CD14-positive monocyte (primary cell): ENCODE data around the gene CCL11. TPM values are rescaled to one million over a fixed set of nuclear protein-coding genes. Genes with fewer than 3 reads are reported as not detected.

Experiments used
- DNase-seq, 3 donors: peaks; one replicate each; pipeline ENCODE4 v3.0.0-alpha.2; 2011 to 2022
- H2AFZ ChIP-seq: 2 replicates; pipeline ENCODE4 v1.6.0; 2012; ENCODE audit warnings: mild to moderate bottlenecking, low read depth, low read length, inconsistent platforms; ENCODE audit not compliant: insufficient read depth, poor library complexity, severe bottlenecking
- H3K27ac ChIP-seq, 2 donors: 1 replicate in 1 of 2; 2 replicates in 1 of 2; pipeline ENCODE4 v1.5.1; 2012 to 2013; ENCODE audit warnings: low read length in 2 of 2, control low read depth in 1 of 2, inconsistent platforms in 1 of 2, low read depth in 1 of 2, mild to moderate bottlenecking in 1 of 2
- H3K27me3 ChIP-seq, 2 donors: one replicate each; pipeline versions ENCODE4 v1.6.0 to v1.6.1; 2011 to 2013; ENCODE audit warnings: low read length in 2 of 2; ENCODE audit not compliant: control insufficient read depth in 2 of 2, insufficient read depth in 2 of 2
- H3K36me3 ChIP-seq, 2 donors: replicated peaks in 1 of 2; 1 replicate in 1 of 2; 2 replicates in 1 of 2; pipeline versions ENCODE4 v1.5.1 to v1.6.1; 2012 to 2013; ENCODE audit warnings: low read length in 2 of 2, control low read depth in 1 of 2, inconsistent platforms in 1 of 2, mild to moderate bottlenecking in 1 of 2; ENCODE audit not compliant: insufficient read depth in 2 of 2, control insufficient read depth in 1 of 2
- H3K4me1 ChIP-seq, 2 donors: 1 replicate in 1 of 2; 2 replicates in 1 of 2; pipeline versions ENCODE4 v1.5.1 to v1.6.1; 2012 to 2013; ENCODE audit warnings: low read length in 2 of 2, control low read depth in 1 of 2, inconsistent platforms in 1 of 2, mild to moderate bottlenecking in 1 of 2, moderate library complexity in 1 of 2; ENCODE audit not compliant: insufficient read depth in 2 of 2, control insufficient read depth in 1 of 2
- H3K4me2 ChIP-seq: replicated peaks from 2 replicates; pipeline ENCODE3; 2012; ENCODE audit warnings: low read length, moderate library complexity, mild to moderate bottlenecking; ENCODE audit not compliant: poor library complexity, severe bottlenecking; ENCODE audit errors: extremely low read depth
- H3K4me3 ChIP-seq, 3 experiments: fragments of 200-600 bp in 1 of 3; sonication (generic) in 1 of 3; replicated peaks in 1 of 3; 1 replicate in 2 of 3; 2 replicates in 1 of 3; pipeline ENCODE4 v1.5.1; 2011 to 2013; ENCODE audit warnings: low read length in 3 of 3, mild to moderate bottlenecking in 3 of 3, control low read depth in 2 of 3, low read depth in 2 of 3, inconsistent platforms in 1 of 3, moderate library complexity in 1 of 3
- H3K79me2 ChIP-seq: 2 replicates; pipeline ENCODE4 v1.6.0; 2012; ENCODE audit warnings: mild to moderate bottlenecking, control low read depth, inconsistent platforms, low read length, moderate library complexity; ENCODE audit not compliant: insufficient read depth
- H3K9ac ChIP-seq: 2 replicates; pipeline ENCODE4 v1.6.0; 2017; ENCODE audit warnings: low read length, mild to moderate bottlenecking; ENCODE audit not compliant: insufficient read depth, poor library complexity, severe bottlenecking
- H3K9me3 ChIP-seq, 2 donors: replicated peaks in 1 of 2; 1 replicate in 1 of 2; 2 replicates in 1 of 2; pipeline versions ENCODE4 v1.5.1 to v1.6.1; 2012 to 2013; ENCODE audit warnings: low read length in 2 of 2, control low read depth in 1 of 2; ENCODE audit not compliant: control insufficient read depth in 1 of 2, insufficient read depth in 1 of 2
- H4K20me1 ChIP-seq: 2 replicates; pipeline ENCODE4 v1.6.0; 2012; ENCODE audit warnings: mild to moderate bottlenecking, low read length, control low read depth, moderate library complexity; ENCODE audit not compliant: insufficient read depth
- H3K27ac Mint-ChIP-seq, 7 donors: one replicate each; pipeline ENCODE4 v1.8.0; 2020; ENCODE audit warnings: mild to moderate bottlenecking in 7 of 7, mixed read lengths in 7 of 7, moderate library complexity in 6 of 7, inconsistent platforms in 2 of 7
- H3K27me3 Mint-ChIP-seq, 3 donors: one replicate each; pipeline ENCODE4 v1.8.0; 2021 to 2022; ENCODE audit warnings: low read depth in 3 of 3, mild to moderate bottlenecking in 3 of 3, mixed read lengths in 3 of 3, moderate library complexity in 3 of 3, inconsistent platforms in 1 of 3
- H3K36me3 Mint-ChIP-seq, 2 donors: one replicate each; pipeline ENCODE4 v1.8.0; 2020; ENCODE audit warnings: mixed read lengths in 2 of 2, inconsistent platforms in 1 of 2, mild to moderate bottlenecking in 1 of 2
- H3K4me1 Mint-ChIP-seq: one replicate; pipeline ENCODE4 v1.8.0; 2020; ENCODE audit warnings: mild to moderate bottlenecking, mixed read lengths
- H3K4me3 Mint-ChIP-seq, 2 donors: one replicate each; pipeline ENCODE4 v1.8.0; 2020; ENCODE audit warnings: mild to moderate bottlenecking in 2 of 2, mixed read lengths in 2 of 2, moderate library complexity in 1 of 2
- H3K9me3 Mint-ChIP-seq, 7 donors: one replicate each; pipeline ENCODE4 v1.8.0; 2020 to 2022; ENCODE audit warnings: mixed read lengths in 7 of 7, mild to moderate bottlenecking in 6 of 7, moderate library complexity in 6 of 7, inconsistent platforms in 2 of 7
- WGBS: methylation state at CpG from one replicate; pipeline ENCODE4 v1.1.5; 2013; ENCODE audit warnings: missing lambda C conversion rate; ENCODE audit not compliant: insufficient coverage; 5-methylcytosine and 5-hydroxymethylcytosine counted together
- intact Hi-C, 2 donors: fragments of 100-400 bp; cut with micrococcal nuclease; formaldehyde crosslinking; loops; one replicate each; pipeline versions ENCODE4 v1.15.0 to v1.15.1; 2023
- polyA plus RNA-seq, 3 donors: library from polyadenylated mRNA; depleted of rRNA in 1 of 3; unstranded in 2 of 3; stranded (reverse) in 1 of 3; fragments of 300-500 nt in 2 of 3; fragments of >200 nt in 1 of 3; fragmentation: Illumina TruSeq in 2 of 3; gene quantifications; 1 replicate in 2 of 3; 2 replicates in 1 of 3; pipeline ENCODE4 v1.2.3, GENCODE V29; 2012 to 2021
- TF ChIP-seq, protein P1 (sequence below): fragments of 200-600 bp; IDR thresholded peaks from one replicate; pipeline ENCODE4 v1.8.0; 2022; ENCODE audit warnings: antibody characterized with exemption, mild to moderate bottlenecking

The CCL11 gene
- polyA plus RNA-seq, 3 donors = not detected

DNA sequence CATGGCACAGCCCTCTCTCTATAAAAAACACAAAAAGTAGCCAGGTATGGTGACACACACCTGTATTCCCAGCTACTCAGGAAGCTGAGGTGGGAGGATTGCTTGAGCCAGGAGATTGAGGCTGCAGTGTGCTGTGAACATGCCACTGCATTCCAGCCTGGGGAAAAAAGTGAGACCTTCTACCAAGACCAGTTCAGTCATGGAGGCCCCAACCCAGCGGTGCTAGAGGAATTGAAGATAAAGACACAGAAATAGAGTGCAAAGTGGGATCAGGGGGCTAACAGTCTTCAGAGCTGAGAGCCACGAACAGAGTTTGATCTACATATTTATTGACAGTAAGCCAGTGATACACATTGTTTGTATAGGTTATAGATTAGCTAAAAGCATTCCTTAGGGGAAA lies 18.1 kb downstream of the CCL11 start:
- no peak overlapping the region for H3K4me3 ChIP-seq
- H3K27me3 ChIP-seq = no peaks in the 10 kb centered on the region
- no peak for DNase-seq
- H3K9ac ChIP-seq = no peak overlapping the region
- H3K9me3 ChIP-seq = no peaks in the 10 kb centered on the region
- Mint-ChIP-seq H3K4me3 (no peak overlapping the region), H3K27ac (no peak overlapping the region), H3K9me3 (peaks cover 0 to under 1% (median 0%) of the 10 kb centered on the region in 7 donors), H3K36me3 (no peaks in the 10 kb centered on the region), H3K27me3 (peaks cover 0 to 3% (median 2%) of the 10 kb centered on the region in 3 donors), H3K4me1 (peaks cover 77% of the 10 kb centered on the region)
- peaks cover 61 to 67% of the 10 kb centered on the region in 2 donors for H3K4me1 ChIP-seq
- no peak overlapping the region for H2AFZ ChIP-seq
- WGBS = 100% methylated on average over 2 of the region's 2 CpGs
- no peak overlapping the region for H3K4me2 ChIP-seq
- no peak overlapping the region for H3K27ac ChIP-seq
- H3K36me3 ChIP-seq = no peaks in the 10 kb centered on the region
- TF ChIP-seq, protein P1, sequence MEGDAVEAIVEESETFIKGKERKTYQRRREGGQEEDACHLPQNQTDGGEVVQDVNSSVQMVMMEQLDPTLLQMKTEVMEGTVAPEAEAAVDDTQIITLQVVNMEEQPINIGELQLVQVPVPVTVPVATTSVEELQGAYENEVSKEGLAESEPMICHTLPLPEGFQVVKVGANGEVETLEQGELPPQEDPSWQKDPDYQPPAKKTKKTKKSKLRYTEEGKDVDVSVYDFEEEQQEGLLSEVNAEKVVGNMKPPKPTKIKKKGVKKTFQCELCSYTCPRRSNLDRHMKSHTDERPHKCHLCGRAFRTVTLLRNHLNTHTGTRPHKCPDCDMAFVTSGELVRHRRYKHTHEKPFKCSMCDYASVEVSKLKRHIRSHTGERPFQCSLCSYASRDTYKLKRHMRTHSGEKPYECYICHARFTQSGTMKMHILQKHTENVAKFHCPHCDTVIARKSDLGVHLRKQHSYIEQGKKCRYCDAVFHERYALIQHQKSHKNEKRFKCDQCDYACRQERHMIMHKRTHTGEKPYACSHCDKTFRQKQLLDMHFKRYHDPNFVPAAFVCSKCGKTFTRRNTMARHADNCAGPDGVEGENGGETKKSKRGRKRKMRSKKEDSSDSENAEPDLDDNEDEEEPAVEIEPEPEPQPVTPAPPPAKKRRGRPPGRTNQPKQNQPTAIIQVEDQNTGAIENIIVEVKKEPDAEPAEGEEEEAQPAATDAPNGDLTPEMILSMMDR = no peak
- no peaks in the 10 kb centered on the region for H4K20me1 ChIP-seq
- intact Hi-C loops = loop anchor here in 1 of 2 donors (5.0 to 10.0 kb wide), 2 partner anchors 61 to 96 kb away; partner anchors contain the start of gene CCL1
- H3K79me2 ChIP-seq = no peaks in the 10 kb centered on the region

DNA sequence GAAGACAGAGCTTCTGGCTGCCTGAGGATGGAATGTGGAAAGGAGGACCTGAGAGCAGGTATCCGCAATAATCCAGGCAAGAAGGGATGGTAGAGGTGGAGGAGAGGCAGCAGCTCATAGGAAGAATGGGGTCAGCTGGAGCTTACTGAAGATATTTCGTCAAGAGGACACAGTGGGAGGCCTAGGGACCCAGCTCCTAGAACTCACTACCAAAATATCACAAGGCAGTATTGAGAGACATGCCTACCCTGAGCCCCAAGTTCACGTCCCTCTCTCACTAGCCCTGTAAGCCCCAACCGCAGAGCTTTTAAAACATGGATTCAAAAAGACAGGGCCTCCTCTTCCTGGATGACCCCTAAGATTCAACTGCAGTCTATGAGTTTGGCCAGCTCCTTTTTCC lies 19.5 kb downstream of the CCL11 start:
- H3K4me3 Mint-ChIP-seq = no peak overlapping the region

More for the DNA sequence above, 19.5 kb downstream of the CCL11 start:
- Histone ChIP-seq H3K27ac (no peak overlapping the region), H3K9me3 (no peaks in the 10 kb centered on the region), H3K36me3 (no peaks in the 10 kb centered on the region), H3K4me3 (no peak overlapping the region), H3K9ac (no peak overlapping the region), H4K20me1 (no peaks in the 10 kb centered on the region), H3K79me2 (no peaks in the 10 kb centered on the region), H3K27me3 (no peaks in the 10 kb centered on the region), H3K4me2 (no peak overlapping the region), H3K4me1 (peaks cover 59 to 65% of the 10 kb centered on the region in 2 donors), H2AFZ (no peak overlapping the region)
- 90% methylated on average over 2 of the region's 4 CpGs for WGBS
- intact Hi-C loops = loop anchor here in 1 of 2 donors (5.0 to 10.0 kb wide), 2 partner anchors 60 to 63 kb away; partner anchors contain the start of gene CCL1
- TF ChIP-seq, protein P1 = no peak
- H3K27me3 Mint-ChIP-seq = peaks cover 0 to 2% (median 0%) of the 10 kb centered on the region in 3 donors
- peaks cover 72% of the 10 kb centered on the region for H3K4me1 Mint-ChIP-seq
- H3K9me3 Mint-ChIP-seq = no peaks in the 10 kb centered on the region
- no peak for DNase-seq
- peak overlapping the region in 1 of 7 donors; percentile 73 for H3K27ac Mint-ChIP-seq
- no peaks in the 10 kb centered on the region for H3K36me3 Mint-ChIP-seq
